Fibroblast of villous mesenchyme (primary cell): Measurements from ENCODE around the gene ERG. TPM values are rescaled to one million over a fixed set of nuclear protein-coding genes. Genes with fewer than 3 reads are reported as not detected.

Source experiments
- DNase-seq: peaks from one replicate; pipeline ENCODE4 v3.0.0-alpha.2; 2010; ENCODE audit warnings: low read depth
- H3K4me3 ChIP-seq: 2 replicates; pipeline ENCODE4 v1.5.1; 2011; ENCODE audit warnings: low read depth, mild to moderate bottlenecking, low read length
- total RNA-seq: library from RNA; depleted of rRNA; stranded (reverse); fragments of >200 nt; gene quantifications from 2 replicates; pipeline ENCODE4 v1.2.3, GENCODE V29; 2012
- TF ChIP-seq, protein P1 (sequence below): IDR thresholded peaks from 2 replicates; pipeline ENCODE4 v1.5.1; 2012; ENCODE audit warnings: low read depth, mild to moderate bottlenecking, low read length; ENCODE audit not compliant: insufficient read depth

ERG gene
- total RNA-seq, 1 donor: not detected

DNA sequence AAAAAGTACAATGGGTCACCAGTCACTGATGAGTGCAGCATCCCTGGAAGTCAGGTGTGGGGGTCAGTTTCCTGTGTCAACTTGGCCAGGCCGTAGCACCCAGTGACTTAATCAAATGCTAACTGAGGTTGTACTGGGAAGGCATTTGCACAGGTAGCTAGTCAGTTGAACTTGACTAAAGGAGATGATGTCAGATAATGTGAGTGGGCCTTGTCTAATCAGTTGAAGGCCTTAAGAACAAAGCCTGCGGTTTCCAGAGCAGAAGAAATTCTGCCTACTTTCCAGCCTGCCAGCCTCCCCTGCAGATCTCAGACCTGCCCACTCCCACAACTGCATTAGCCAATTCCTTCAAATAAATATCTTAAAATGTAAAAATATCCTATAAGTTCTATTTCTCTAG, 57.1 kb downstream of the ERG start:
- TF ChIP-seq, protein P1, sequence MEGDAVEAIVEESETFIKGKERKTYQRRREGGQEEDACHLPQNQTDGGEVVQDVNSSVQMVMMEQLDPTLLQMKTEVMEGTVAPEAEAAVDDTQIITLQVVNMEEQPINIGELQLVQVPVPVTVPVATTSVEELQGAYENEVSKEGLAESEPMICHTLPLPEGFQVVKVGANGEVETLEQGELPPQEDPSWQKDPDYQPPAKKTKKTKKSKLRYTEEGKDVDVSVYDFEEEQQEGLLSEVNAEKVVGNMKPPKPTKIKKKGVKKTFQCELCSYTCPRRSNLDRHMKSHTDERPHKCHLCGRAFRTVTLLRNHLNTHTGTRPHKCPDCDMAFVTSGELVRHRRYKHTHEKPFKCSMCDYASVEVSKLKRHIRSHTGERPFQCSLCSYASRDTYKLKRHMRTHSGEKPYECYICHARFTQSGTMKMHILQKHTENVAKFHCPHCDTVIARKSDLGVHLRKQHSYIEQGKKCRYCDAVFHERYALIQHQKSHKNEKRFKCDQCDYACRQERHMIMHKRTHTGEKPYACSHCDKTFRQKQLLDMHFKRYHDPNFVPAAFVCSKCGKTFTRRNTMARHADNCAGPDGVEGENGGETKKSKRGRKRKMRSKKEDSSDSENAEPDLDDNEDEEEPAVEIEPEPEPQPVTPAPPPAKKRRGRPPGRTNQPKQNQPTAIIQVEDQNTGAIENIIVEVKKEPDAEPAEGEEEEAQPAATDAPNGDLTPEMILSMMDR: no peak
- no peak for DNase-seq
- no peak overlapping the region for H3K4me3 ChIP-seq

DNA sequence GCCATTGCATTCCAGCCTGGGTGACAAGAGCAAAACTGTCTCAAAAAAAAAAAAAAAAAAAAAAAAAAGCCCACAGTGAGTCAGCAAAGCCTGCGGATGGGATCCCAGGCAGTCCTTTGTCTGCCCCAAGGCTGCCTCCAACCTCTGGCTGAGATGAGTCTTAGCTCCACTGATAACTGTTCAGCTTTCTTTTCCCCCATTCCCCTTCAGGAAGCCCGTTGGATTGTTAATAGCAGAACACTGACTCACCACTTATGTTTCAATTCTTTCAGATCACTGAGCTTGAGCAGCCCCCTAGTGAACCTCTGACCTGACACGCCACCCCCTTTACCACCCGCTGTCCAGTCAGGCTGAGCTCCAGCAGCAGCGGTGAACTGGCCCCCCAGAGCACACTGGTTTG, 57.5 kb downstream of the ERG start:
- TF ChIP-seq, protein P1: no peak
- DNase-seq: peak; percentile 71

DNA sequence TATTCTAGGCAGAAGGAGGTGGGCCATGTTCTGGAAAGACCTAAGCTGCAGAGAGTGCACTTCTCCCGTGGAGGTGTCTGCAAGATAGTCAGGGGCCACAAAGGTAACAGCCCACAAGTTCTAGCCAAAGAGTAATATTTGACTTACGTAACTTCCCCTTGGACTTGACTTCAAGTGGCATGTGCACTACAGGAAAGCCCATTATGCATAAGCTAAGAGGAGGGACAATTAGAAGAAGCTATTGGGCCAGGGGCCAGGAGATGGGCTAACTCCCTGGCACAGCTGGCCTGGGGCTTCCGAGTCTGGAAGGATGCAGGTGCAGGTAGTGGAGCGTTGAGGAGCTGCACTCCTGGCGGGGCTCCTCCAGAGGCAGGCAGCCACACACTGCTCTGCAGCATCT, 58.3 kb downstream of the ERG start:
- TF ChIP-seq, protein P1: no peak
- H3K4me3 ChIP-seq: no peak overlapping the region
- DNase-seq: no peak

More for the DNA sequence above, 57.5 kb downstream of the ERG start:
- no peak overlapping the region for H3K4me3 ChIP-seq

DNA sequence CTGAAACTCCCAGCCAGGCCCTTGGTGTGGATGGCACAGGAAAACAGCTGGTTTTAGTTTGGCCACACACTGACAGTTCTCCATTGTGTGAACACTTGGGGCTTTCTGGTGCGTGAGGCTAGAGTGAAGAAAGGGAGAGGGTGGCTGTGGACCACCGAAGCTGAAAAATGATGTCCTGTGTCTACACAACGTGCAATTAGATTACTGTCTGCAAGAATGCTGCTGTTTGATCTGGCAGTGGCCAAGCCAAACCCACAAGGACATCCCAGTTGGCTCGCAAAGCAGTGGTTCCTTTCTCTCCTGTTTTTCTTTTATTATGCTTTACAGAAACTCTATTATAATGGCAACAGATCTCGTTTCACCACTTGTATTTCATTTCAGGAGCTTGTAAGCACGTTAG, 58.9 kb downstream of the ERG start:
- DNase-seq: no peak
- TF ChIP-seq, protein P1: no peak
- no peak overlapping the region for H3K4me3 ChIP-seq

DNA sequence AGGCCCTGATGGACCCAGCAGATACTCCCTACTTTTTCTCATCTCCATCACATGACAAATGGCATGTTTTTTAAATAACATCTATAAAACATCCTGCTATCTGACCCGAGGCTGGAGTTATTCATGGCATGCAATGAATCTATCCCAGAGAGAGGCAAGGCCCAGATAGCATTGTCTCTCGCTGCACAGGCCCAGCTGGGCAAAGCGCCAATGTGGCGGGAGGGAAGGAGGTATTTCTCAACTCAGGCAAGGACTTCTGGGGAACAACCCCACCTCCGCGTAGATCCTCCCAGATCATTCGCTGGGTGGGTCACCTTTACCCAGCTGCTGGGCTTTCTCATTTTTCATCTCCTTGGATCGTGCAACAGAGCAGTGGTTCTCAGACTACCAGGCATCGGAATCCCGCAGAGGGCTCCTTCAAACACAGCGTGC, 59.8 kb downstream of the ERG start:
- peak; percentile 88 for DNase-seq
- H3K4me3 ChIP-seq: no peak overlapping the region
- TF ChIP-seq, protein P1: no peak

DNA sequence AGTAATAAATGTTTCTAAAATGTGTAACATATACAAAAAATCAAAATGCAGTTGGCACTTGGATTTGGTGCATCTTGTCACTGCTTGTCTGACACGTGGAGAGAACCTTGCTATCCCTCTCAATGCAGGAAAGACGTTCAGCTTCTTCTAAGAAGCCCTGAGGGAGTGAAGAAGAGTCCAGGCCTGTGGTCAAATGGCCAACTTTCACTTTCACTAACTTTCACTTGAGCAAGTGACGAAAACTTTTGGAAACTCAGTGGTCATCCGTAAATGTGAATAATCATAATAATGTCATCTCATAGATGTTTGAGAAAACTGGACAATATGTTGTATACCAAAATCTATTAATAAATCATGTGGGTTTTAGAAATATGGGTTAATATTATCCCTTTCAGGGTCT, 61.9 kb downstream of the ERG start:
- H3K4me3 ChIP-seq: no peak overlapping the region
- DNase-seq: no peak
- TF ChIP-seq, protein P1: no peak

DNA sequence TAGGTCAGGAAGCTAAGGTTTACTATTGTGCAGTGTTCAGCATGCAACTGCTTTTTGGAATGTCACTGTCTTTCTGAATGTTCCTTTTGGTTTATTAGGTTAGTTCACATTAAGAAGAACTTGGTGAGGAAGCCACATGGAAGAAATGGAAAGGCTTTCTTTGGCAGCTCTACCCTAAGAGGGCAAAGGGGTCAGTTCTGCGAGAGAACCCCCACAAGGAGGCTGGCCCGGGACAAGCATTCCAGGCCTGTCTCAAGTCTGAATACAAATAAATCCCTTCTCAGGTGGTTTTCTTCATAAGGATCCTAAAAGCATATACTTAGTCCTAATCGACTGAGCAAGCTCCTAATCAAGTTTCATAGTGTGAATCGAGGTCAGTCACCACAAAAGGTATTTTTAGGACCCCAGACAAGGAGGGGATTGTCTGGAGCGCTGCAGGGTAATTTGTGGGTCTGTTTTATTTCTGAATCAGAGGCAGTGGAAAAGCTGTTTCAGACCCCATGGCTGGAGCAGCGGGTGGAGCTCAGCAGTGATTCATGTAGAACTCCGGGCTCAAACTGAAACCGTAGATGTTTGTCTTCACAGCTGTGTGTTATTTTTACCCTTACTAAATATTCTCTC, 63.3 kb downstream of the ERG start:
- DNase-seq: peak; percentile 38
- TF ChIP-seq, protein P1: no peak
- H3K4me3 ChIP-seq: peak overlapping the region; percentile 33
